H1 (cell line): ENCODE measurements around the gene P3H1. TPM values are rescaled to one million over a fixed set of nuclear protein-coding genes. Genes with fewer than 3 reads are reported as not detected.

Experiments
- CTCF ChIA-PET: fragments of 300-600 bp; sonication (Branson Sonifier 250); formaldehyde crosslinking; loops from one replicate; lab custom pipeline; 2021; ENCODE audit not compliant: partially characterized antibody; lab: Charles Lee
- POLR2A ChIA-PET: fragments of 300-600 bp; sonication (Branson Sonifier 250); formaldehyde crosslinking; loops from one replicate; lab custom pipeline; 2021; ENCODE audit warnings: inconsistent platforms; ENCODE audit not compliant: partially characterized antibody; lab: Charles Lee
- DNase-seq, 2 experiments: peaks; one replicate each; pipeline versions ENCODE4 v3.0.0 to v3.0.0-alpha.2; 2010 to 2022; ENCODE audit warnings: low spot score in 2 of 2, low read depth in 1 of 2, mixed read lengths in 1 of 2
- FAIRE-seq: peaks from 2 replicates; lab custom pipeline; 2011; peaks lifted over from hg19 to GRCh38; lab: Jason Lieb, UNC
- H2AFZ ChIP-seq: 2 replicates; pipeline ENCODE4 v1.8.1; 2012; ENCODE audit warnings: low read length, inconsistent platforms
- H2AK5ac ChIP-seq: 2 replicates; pipeline ENCODE4 v1.6.1; 2013; ENCODE audit warnings: low read depth, low read length
- H2BK120ac ChIP-seq: replicated peaks from 2 replicates; pipeline ENCODE3; 2013; ENCODE audit warnings: low read depth, low read length, inconsistent platforms
- H2BK12ac ChIP-seq: 2 replicates; pipeline ENCODE4 v1.6.1; 2013; ENCODE audit warnings: low read depth, low read length
- H2BK15ac ChIP-seq: 2 replicates; pipeline ENCODE4 v1.6.1; 2013; ENCODE audit warnings: low read length
- H2BK20ac ChIP-seq: 2 replicates; pipeline ENCODE4 v1.6.1; 2013; ENCODE audit warnings: low read length
- H2BK5ac ChIP-seq: 2 replicates; pipeline ENCODE4 v1.6.1; 2013; ENCODE audit warnings: low read depth, low read length
- H3K14ac ChIP-seq: 2 replicates; pipeline ENCODE4 v1.6.1; 2013; ENCODE audit warnings: inconsistent platforms; ENCODE audit not compliant: insufficient read length
- H3K18ac ChIP-seq: 2 replicates; pipeline ENCODE4 v1.6.1; 2013; ENCODE audit warnings: low read length; ENCODE audit errors: extremely low read depth
- H3K23ac ChIP-seq: 2 replicates; pipeline ENCODE4 v1.6.1; 2013; ENCODE audit warnings: inconsistent platforms; ENCODE audit not compliant: insufficient read length
- H3K23me2 ChIP-seq: 2 replicates; pipeline ENCODE4 v1.6.1; 2013; ENCODE audit warnings: low read depth, low read length
- H3K27ac ChIP-seq: 2 replicates; pipeline ENCODE4 v1.6.1; 2011; ENCODE audit warnings: low read depth, low read length, inconsistent platforms
- H3K27me3 ChIP-seq, 4 experiments: replicated peaks in 1 of 4; 1 replicate in 1 of 4; 2 replicates in 3 of 4; pipeline versions ENCODE4 v1.6.1 to v1.8.1; 2011 to 2013; ENCODE audit warnings: low read length in 3 of 4, mild to moderate bottlenecking in 3 of 4, inconsistent platforms in 2 of 4, mixed read lengths in 2 of 4, moderate library complexity in 1 of 4; ENCODE audit not compliant: control insufficient read depth in 3 of 4, insufficient read depth in 3 of 4; ENCODE audit errors: extremely low read depth in 1 of 4
- H3K36me3 ChIP-seq, 4 experiments: 2 replicates each; pipeline versions ENCODE4 v1.6.1 to v1.8.1; 2011 to 2013; ENCODE audit warnings: mild to moderate bottlenecking in 4 of 4, low read length in 3 of 4, moderate library complexity in 2 of 4, control low read depth in 1 of 4, inconsistent platforms in 1 of 4; ENCODE audit not compliant: insufficient read depth in 4 of 4, control insufficient read depth in 2 of 4
- H3K4ac ChIP-seq: replicated peaks from 2 replicates; pipeline ENCODE3; 2013; ENCODE audit warnings: low read length, low read depth, mixed read lengths, inconsistent platforms; ENCODE audit not compliant: insufficient read length
- H3K4me1 ChIP-seq, 4 experiments: replicated peaks in 1 of 4; 1 replicate in 1 of 4; 2 replicates in 3 of 4; pipeline versions ENCODE4 v1.6.1 to v1.8.1; 2011 to 2013; ENCODE audit warnings: low read length in 3 of 4, inconsistent platforms in 2 of 4, mixed read lengths in 1 of 4; ENCODE audit not compliant: insufficient read depth in 4 of 4, control insufficient read depth in 3 of 4
- H3K4me2 ChIP-seq, 2 experiments: 2 replicates each; pipeline versions ENCODE4 v1.6.1 to v1.8.1; 2011 to 2013; ENCODE audit warnings: low read depth in 2 of 2, low read length in 2 of 2, control low read depth in 1 of 2, inconsistent platforms in 1 of 2, mild to moderate bottlenecking in 1 of 2; ENCODE audit not compliant: insufficient read depth in 1 of 2
- H3K4me3 ChIP-seq, 4 experiments: fragments of 200-600, 300-600 bp in 1 of 4; sonication (generic), shearing (Covaris generic), sonication (Bioruptor Twin) in 1 of 4; 2 replicates each; pipeline versions ENCODE4 v1.5.1 to v1.8.1; 2011 to 2016; ENCODE audit warnings: low read length in 4 of 4, low read depth in 3 of 4, control low read depth in 2 of 4, inconsistent platforms in 2 of 4, mild to moderate bottlenecking in 2 of 4, mixed read lengths in 1 of 4, moderate library complexity in 1 of 4; ENCODE audit not compliant: insufficient read depth in 2 of 4; ENCODE audit errors: extremely low read depth in 1 of 4
- H3K56ac ChIP-seq: replicated peaks from 2 replicates; pipeline ENCODE3; 2013; ENCODE audit warnings: low read depth, mild to moderate bottlenecking, mixed read lengths, low read length, inconsistent platforms; ENCODE audit not compliant: insufficient read length
- H3K79me1 ChIP-seq: 2 replicates; pipeline ENCODE4 v1.6.1; 2013; ENCODE audit warnings: low read depth, low read length, control low read depth
- H3K79me2 ChIP-seq, 2 experiments: 2 replicates each; pipeline versions ENCODE4 v1.6.1 to v1.8.1; 2012 to 2013; ENCODE audit warnings: low read length in 2 of 2, mild to moderate bottlenecking in 2 of 2, inconsistent platforms in 1 of 2; ENCODE audit not compliant: insufficient read depth in 2 of 2, control insufficient read depth in 1 of 2
- H3K9ac ChIP-seq, 4 experiments: replicated peaks in 1 of 4; 1 replicate in 1 of 4; 2 replicates in 3 of 4; pipeline versions ENCODE4 v1.6.1 to v1.8.1; 2011 to 2013; ENCODE audit warnings: low read depth in 3 of 4, low read length in 3 of 4, control low read depth in 2 of 4, mild to moderate bottlenecking in 2 of 4, moderate library complexity in 2 of 4, inconsistent platforms in 1 of 4; ENCODE audit errors: extremely low read depth in 1 of 4
- H3K9me3 ChIP-seq, 2 experiments: 2 replicates each; pipeline versions ENCODE4 v1.6.1 to v1.8.1; 2012 to 2013; ENCODE audit warnings: mild to moderate bottlenecking in 2 of 2, moderate library complexity in 2 of 2, control low read depth in 1 of 2, inconsistent platforms in 1 of 2, low read depth in 1 of 2, low read length in 1 of 2, mixed read lengths in 1 of 2; ENCODE audit not compliant: insufficient read depth in 2 of 2
- H4K20me1 ChIP-seq, 2 experiments: replicated peaks in 1 of 2; 2 replicates each; pipeline versions ENCODE3 to v1.8.1; 2011 to 2013; ENCODE audit warnings: inconsistent platforms in 2 of 2, low read length in 2 of 2, mild to moderate bottlenecking in 1 of 2; ENCODE audit not compliant: insufficient read depth in 2 of 2, control insufficient read depth in 1 of 2
- H4K5ac ChIP-seq: 2 replicates; pipeline ENCODE4 v1.6.1; 2013; ENCODE audit warnings: low read length, low read depth, mixed read lengths, inconsistent platforms; ENCODE audit not compliant: insufficient read length
- H4K8ac ChIP-seq: 2 replicates; pipeline ENCODE4 v1.8.0; 2013; ENCODE audit warnings: mild to moderate bottlenecking, moderate library complexity, low read length, inconsistent platforms; ENCODE audit not compliant: insufficient read depth; ENCODE audit errors: extremely low read depth
- H4K91ac ChIP-seq: replicated peaks from 2 replicates; pipeline ENCODE3; 2013; ENCODE audit warnings: low read length, mixed read lengths, inconsistent platforms; ENCODE audit not compliant: insufficient read length
- BRCA1 ChIP-seq: IDR thresholded peaks from 2 replicates; pipeline ENCODE4 v1.6.1; 2012; ENCODE audit warnings: low read depth, low read length, improper control_type of control experiment
- HDAC2 ChIP-seq, 2 experiments: fragments of 300-600 bp in 1 of 2; sonication (generic) in 1 of 2; IDR thresholded peaks; 2 replicates each; pipeline ENCODE4 v1.6.1; 2011 to 2012; ENCODE audit warnings: low read depth in 2 of 2, low read length in 2 of 2, mild to moderate bottlenecking in 2 of 2, moderate library complexity in 2 of 2, borderline replicate concordance in 1 of 2, inconsistent platforms in 1 of 2
- JUN ChIP-seq: IDR thresholded peaks from 2 replicates; pipeline ENCODE4 v1.6.1; 2011; ENCODE audit warnings: low read depth, mild to moderate bottlenecking, improper control_type of control experiment, low read length
- KDM5A ChIP-seq: fragments of 200-600 bp; IDR thresholded peaks from 2 replicates; pipeline ENCODE4 v1.7.1; 2012; ENCODE audit warnings: mild to moderate bottlenecking, low read length, inconsistent platforms, mixed read lengths
- MAFK ChIP-seq: IDR thresholded peaks from 2 replicates; pipeline ENCODE4 v1.6.1; 2012; ENCODE audit warnings: low read depth, mild to moderate bottlenecking, improper control_type of control experiment, low read length
- NANOG ChIP-seq: IDR thresholded peaks from 2 replicates; pipeline ENCODE4 v1.6.1; 2011; ENCODE audit warnings: low read length, low read depth, mild to moderate bottlenecking, inconsistent platforms; ENCODE audit not compliant: insufficient read depth, poor library complexity, severe bottlenecking
- RNF2 ChIP-seq: fragments of 200-900, 300-1000 bp; sonication (generic); IDR thresholded peaks from 2 replicates; pipeline ENCODE4 v1.7.1; 2016; ENCODE audit warnings: borderline replicate concordance, low read depth, mild to moderate bottlenecking, antibody characterized with exemption, low read length; ENCODE audit not compliant: poor library complexity, severe bottlenecking; ENCODE audit errors: missing control alignments
- WGBS, 2 experiments: shearing (Covaris generic) in 1 of 2; methylation state at CpG; one replicate each; pipeline versions ENCODE4 v1.1.6 to v1.1.7; 2013 to 2015; ENCODE audit warnings: low lambda C conversion rate in 2 of 2, mixed read lengths in 2 of 2, inconsistent platforms in 1 of 2, low coverage in 1 of 2, missing lambda C conversion rate in 1 of 2; ENCODE audit not compliant: insufficient replicate concordance in 2 of 2, insufficient coverage in 1 of 2, insufficient read length in 1 of 2; ENCODE audit errors: extremely low coverage in 1 of 2, missing lambda C conversion rate in 1 of 2; 5-methylcytosine and 5-hydroxymethylcytosine counted together
- long read RNA-seq, 2 experiments: library from RNA in 1 of 2; library from capped mRNA in 1 of 2; stranded (forward); transcript quantifications; one replicate each; pipeline ENCODE4 v2.0.0, GENCODE V29; 2021; ENCODE audit warnings: inconsistent platforms in 1 of 2
- polyA minus RNA-seq, 3 experiments: library from RNA; depleted of rRNA, polyadenylated mRNA; stranded (reverse); fragments of >200 nt; gene quantifications; 1 replicate in 2 of 3; 2 replicates in 1 of 3; pipeline ENCODE4 v1.2.3, GENCODE V29; 2011
- polyA plus RNA-seq, 7 experiments: library from polyadenylated mRNA; depleted of rRNA in 3 of 7; stranded (reverse) in 5 of 7; unstranded in 2 of 7; fragments of >200 nt in 5 of 7; fragments of 200-250 nt in 2 of 7; gene quantifications; 1 replicate in 5 of 7; 2 replicates in 1 of 7; 4 replicates in 1 of 7; pipeline versions ENCODE4 v1.2.1 to v1.2.3, GENCODE V29; 2011 to 2013; ENCODE audit warnings: missing spikeins in 2 of 7, mixed read lengths in 2 of 7
- total RNA-seq: library from RNA; stranded (reverse); fragmentation: NEBNext Ultra II Directional; extraction: Animal tissue kit (Norgen Biotek cat#: 25700); gene quantifications from 2 replicates; pipeline ENCODE4 v1.2.1, GENCODE V29; 2021

The P3H1 gene
- total RNA-seq: 58.4 and 60.4 TPM in 2 replicates
- 87.5 and 90.7 TPM in 2 replicates for polyA plus RNA-seq (2011; rRNA removed)
- 70.9 TPM for polyA plus RNA-seq (2011; cell fraction: cytosol; rRNA removed)
- polyA plus RNA-seq (2011; cell fraction: nucleus; rRNA removed): 228 TPM
- 35.4 to 52.4 TPM (median 51.1 TPM) in 4 replicates for polyA plus RNA-seq (2012, experiment 1 of 2)
- 37.1 TPM for polyA plus RNA-seq (2012, experiment 2 of 2)
- 108 TPM for polyA plus RNA-seq (2013, experiment 1 of 2)
- 90.7 TPM for polyA plus RNA-seq (2013, experiment 2 of 2)
- 56.4 and 57.1 TPM in 2 replicates for polyA minus RNA-seq (2011; rRNA and poly(A)+ RNA removed)
- polyA minus RNA-seq (2011; cell fraction: cytosol; rRNA and poly(A)+ RNA removed): 30.7 TPM
- 51.6 TPM for polyA minus RNA-seq (2011; cell fraction: nucleus; rRNA and poly(A)+ RNA removed)
- long read RNA-seq, experiment 1, transcript P3H1-202 (15 exons, 2,585 nt): major isoform, 6 of 28 reads
- long read RNA-seq, experiment 1, partial matches to known transcripts: 18 of 28 reads
- long read RNA-seq, experiment 1, other reads (novel, unspliced or antisense): 2 of 28 reads
- long read RNA-seq, experiment 2, partial matches to known transcripts: 6 of 8 reads
- long read RNA-seq, experiment 2, other reads (novel, unspliced or antisense): 2 of 8 reads

GRCh38 chr1:42766741-42767509 lies at the start of gene P3H1, which contains the start of gene C1orf50:
Gene P3H1, minus strand, starts transcription at chr1:42767028. Its CDS starts 57 bp downstream, at chr1:42766971.
Gene C1orf50, plus strand, starts transcription at chr1:42767249. Its CDS starts 63 bp downstream, at chr1:42767312.
- peak within 1 kb of the TSS; percentile 87; the same call in 1 of the 2 replicates for H2BK5ac ChIP-seq
- peak within 1 kb of the TSS; percentile 95; the same call in 1 of the 2 replicates for H2BK15ac ChIP-seq
- peak within 1 kb of the TSS; percentile 75 for H3K18ac ChIP-seq
- peak within 1 kb of the TSS; percentile 90; the same call in 1 of the 2 replicates for H2BK12ac ChIP-seq
- H3K4me2 ChIP-seq: peak within 1 kb of the TSS; percentile 87 to 90
- H2AFZ ChIP-seq: peak within 1 kb of the TSS; percentile 67
- no peaks in the 10 kb centered on the region for H3K27me3 ChIP-seq
- peaks cover 7% of the 10 kb centered on the region for H3K23me2 ChIP-seq
- ChIA-PET POLR2A (interaction anchor here (0.7 to 2.2 kb wide), 15 partner anchors 10 to 222 kb away, joined by 3 to 14 read pairs (median 5); partner anchors contain the start of genes CLDN19 and YBX1), CTCF (interaction anchor here (0.5 to 4.6 kb wide), 17 partner anchors 9 to 608 kb away, joined by 3 to 26 read pairs (median 4); partner anchors contain the start of gene ZNF691)
- H3K9me3 ChIP-seq: no peaks in the 10 kb centered on the region
- H4K20me1 ChIP-seq: peaks cover 0 to 4% of the 10 kb centered on the region in 2 experiments
- H3K23ac ChIP-seq: no peak within 1 kb of the TSS
- H4K91ac ChIP-seq: peak within 1 kb of the TSS; percentile 92
- H3K4ac ChIP-seq: peak within 1 kb of the TSS; percentile 4
- H4K8ac ChIP-seq: peak within 1 kb of the TSS; percentile 75
- FAIRE-seq: no peak
- 1% methylated on average over 67 of the region's 82 CpGs; no CpG with 5 or more reads in 1 of the 2 experiments for WGBS, 2 experiments
- peak within 1 kb of the TSS; percentile 82 to 92 (median 84) for H3K4me3 ChIP-seq
- H2BK120ac ChIP-seq: no peak within 1 kb of the TSS
- H3K79me2 ChIP-seq: peaks cover 6 to 28% of the 10 kb centered on the region in 2 experiments; a peak in 3 of 4 replicates
- no peaks in the 10 kb centered on the region for H3K79me1 ChIP-seq
- peak within 1 kb of the TSS; percentile 58 for H4K5ac ChIP-seq
- H3K27ac ChIP-seq: peak within 1 kb of the TSS; percentile 17; the same call in 1 of the 2 replicates
- H3K9ac ChIP-seq: peak within 1 kb of the TSS; percentile 52 to 77 (median 59)
- H3K56ac ChIP-seq: peak within 1 kb of the TSS; percentile 70
- no peak within 1 kb of the TSS for H2AK5ac ChIP-seq
- peak; percentile 98 to 99 for DNase-seq
- H3K14ac ChIP-seq: no peak within 1 kb of the TSS
- H2BK20ac ChIP-seq: no peak within 1 kb of the TSS
- H3K36me3 ChIP-seq: no peaks in the 10 kb centered on the region
- peaks cover 0 to 6% (median 3%) of the 10 kb centered on the region in 4 experiments; a peak in 5 of 7 replicates for H3K4me1 ChIP-seq
- peak; percentile 38 for TF ChIP-seq KDM5A
- TF ChIP-seq NANOG: no peak
- no peak for TF ChIP-seq RNF2
- TF ChIP-seq HDAC2 (IDR thresholded peaks at IDR 0.05; ENCODE audit: borderline replicate concordance in 1 of 2, low read depth in 2 of 2, low read length in 2 of 2): peak in 1 of 2 experiments; percentile 89; a peak in 1 of 4 replicates
- no peak for TF ChIP-seq JUN
- TF ChIP-seq MAFK: no peak
- no peak for TF ChIP-seq BRCA1
